ENCODE measurements around the gene FAM204A. TPM values are rescaled to one million over a fixed set of nuclear protein-coding genes. Genes with fewer than 3 reads are reported as not detected.

Gene FAM204A
- total and polyA plus RNA-seq, 8 donors, result 39.7 to 86.6 (median 72.9) TPM

- Histone ChIP-seq H3K4me3 (no peak overlapping the region), H3K27ac (no peak overlapping the region), H3K9me3 (no peaks in the 10 kb centered on the region), H3K4me1 (no peaks in the 10 kb centered on the region), H3K27me3 (peaks cover 6 to 71% of the 10 kb centered on the region in 2 donors), H3K36me3 (no peaks in the 10 kb centered on the region)
- TF ChIP-seq CTCF (IDR thresholded peaks at IDR 0.05), result no peak
- peak in 1 of 4 donors; percentile 54 for DNase-seq
- ATAC-seq, result no peak
- intact Hi-C loops (cut with DNase I), result no loop called here
Observed at GRCh38 chr10:118251791-118252190, 90.3 kb downstream of the FAM204A start.

GRCh38 chr10:118249714-118250113, 92.4 kb downstream of the FAM204A start:
- no peak for ATAC-seq
- Histone ChIP-seq H3K27ac (no peak overlapping the region), H3K36me3 (no peaks in the 10 kb centered on the region), H3K4me3 (no peak overlapping the region), H3K27me3 (peaks cover 19 to 75% of the 10 kb centered on the region in 2 donors), H3K4me1 (no peaks in the 10 kb centered on the region), H3K9me3 (no peaks in the 10 kb centered on the region)
- no peak for DNase-seq
- no peak for TF ChIP-seq CTCF (IDR thresholded peaks at IDR 0.05)
- intact Hi-C loops (cut with DNase I), result no loop called here
